Adrenal gland (tissue), 12 donors: ENCODE results near the gene PRKAR1A. TPM values are rescaled to one million over a fixed set of nuclear protein-coding genes. Genes with fewer than 3 reads are reported as not detected.

Source experiments
- DNase-seq, 7 donors: peaks; one replicate each; pipeline ENCODE4 v3.0.0-alpha.2; 2019 to 2020
- H3K27ac ChIP-seq, 5 donors: fragments of 200-600 bp; sonication (generic) in 4 of 5; 1 replicate in 3 of 5; 2 replicates in 2 of 5; pipeline versions ENCODE4 v1.5.1 to v1.8.0; 2016 to 2020; ENCODE audit warnings: mild to moderate bottlenecking in 1 of 5
- H3K27me3 ChIP-seq: fragments of 200-600 bp; 2 replicates; pipeline ENCODE4 v1.8.0; 2021
- H3K36me3 ChIP-seq, 2 donors: fragments of 200-600 bp; replicated peaks in 1 of 2; 1 replicate in 1 of 2; 2 replicates in 1 of 2; pipeline versions ENCODE4 v1.5.1 to v1.8.0; 2018 to 2022
- H3K4me1 ChIP-seq, 2 donors: fragments of 200-600 bp; replicated peaks in 1 of 2; 1 replicate in 1 of 2; 2 replicates in 1 of 2; pipeline versions ENCODE4 v1.5.1 to v1.8.0; 2018 to 2021
- H3K4me3 ChIP-seq, 4 donors: fragments of 200-600 bp; sonication (generic) in 3 of 4; one replicate each; pipeline ENCODE4 v1.5.1; 2016 to 2018
- H3K9me3 ChIP-seq, 3 donors: fragments of 200-600 bp; sonication (generic) in 1 of 3; replicated peaks in 1 of 3; 1 replicate in 2 of 3; 2 replicates in 1 of 3; pipeline versions ENCODE4 v1.5.1 to v1.8.0; 2016 to 2021
- CTCF ChIP-seq, 6 experiments: fragments of 450-650 bp in 4 of 6; fragments of 200-600 bp in 2 of 6; sonication (generic) in 1 of 6; IDR thresholded peaks; 1 replicate in 5 of 6; 2 replicates in 1 of 6; pipeline versions ENCODE4 v1.5.1 to v1.8.0; 2016 to 2021; ENCODE audit warnings: antibody characterized with exemption in 6 of 6, mild to moderate bottlenecking in 2 of 6, moderate library complexity in 1 of 6
- POLR2A ChIP-seq, 2 donors: fragments of 450-650 bp; IDR thresholded peaks; one replicate each; pipeline ENCODE4 v1.6.1; 2017; ENCODE audit warnings: antibody characterized with exemption in 2 of 2, mild to moderate bottlenecking in 2 of 2, moderate library complexity in 1 of 2
- WGBS, 4 donors: extraction: QIAGEN DNeasy Blood & Tissue Kit in 2 of 4; methylation state at CpG; one replicate each; pipeline versions ENCODE4 v1.1.5 to v1.1.7; 2013 to 2017; 5-methylcytosine and 5-hydroxymethylcytosine counted together
- intact Hi-C, 2 donors: fragments of 100-400 bp; cut with DNase I; formaldehyde crosslinking; loops; one replicate each; pipeline versions ENCODE4 v1.14.1 to v1.15.0; 2022 to 2023
- polyA plus RNA-seq, 3 donors: library from polyadenylated mRNA; stranded (reverse); fragments of 200-250 nt in 2 of 3; fragments of 350-450 nt in 1 of 3; fragmentation: Illumina TruSeq in 1 of 3; extraction: RNeasy Lipid Tissue Mini Kit (QIAGEN cat#74804) in 1 of 3; gene quantifications; one replicate each; pipeline ENCODE4 v1.2.3, GENCODE V29; 2013 to 2014
- total RNA-seq, 9 donors: library from RNA; depleted of rRNA in 4 of 9; stranded (reverse); fragments of >200 nt in 4 of 9; fragments of 120-200 nt in 1 of 9; fragmentation: NEBNext Ultra II Directional in 1 of 9; extraction: Animal tissue kit (Norgen Biotek cat#: 25700) in 1 of 9; gene quantifications; one replicate each; pipeline versions ENCODE4 v1.1.0 to v1.2.4, GENCODE V29; 2013 to 2023
- donor health status: healthy with polysubstance abuse.
- donor health status: Bipolar disorder and iron deficiency.
- donor health status: DM: yes; HTN: yes; CAD: no.
- donor health status: DM: no; HTN: no; CAD: no.
- donor health status: DM: no; HTN: no; CAD: no.
- donor health status: DM: yes; HTN: yes; CAD: no.

The PRKAR1A gene
- total and polyA plus RNA-seq, 12 donors, result 56.3 to 585 (median 388) TPM

GRCh38 chr17:68511254-68511670 lies 968 bp upstream of the PRKAR1A start:
- peak in 3 of 6 experiments; percentile 15 to 35 (median 15) for TF ChIP-seq CTCF (IDR thresholded peaks at IDR 0.05)
- TF ChIP-seq POLR2A (IDR thresholded peaks at IDR 0.05), result no peak
- intact Hi-C loops, result no loop called here
- peaks cover 27 to 60% of the 10 kb centered on the region in 2 donors for H3K4me1 ChIP-seq

GRCh38 chr17:68511671-68512246 lies 471 bp upstream of the PRKAR1A start:
- Histone ChIP-seq H3K27ac (peak overlapping the region; percentile 95 to 100 (median 99)), H3K4me3 (peak overlapping the region; percentile 51 to 97 (median 73)), H3K36me3 (peaks cover 0 to 13% of the 10 kb centered on the region in 2 donors), H3K27me3 (no peaks in the 10 kb centered on the region), H3K9me3 (no peaks in the 10 kb centered on the region), H3K4me1 (peaks cover 27 to 64% of the 10 kb centered on the region in 2 donors)
- peak; percentile 76 to 92 (median 85) for DNase-seq
- WGBS, 4 donors, result 0% methylated on average over 12 to 49 of the region's 49 CpGs
- peak in 1 of 6 experiments; percentile 31 for TF ChIP-seq CTCF (IDR thresholded peaks at IDR 0.05)
- TF ChIP-seq POLR2A (IDR thresholded peaks at IDR 0.05), result peak; percentile 49 to 67
- intact Hi-C loops, result no loop called here

More at GRCh38 chr17:68511254-68511670, 968 bp upstream of the PRKAR1A start:
- WGBS, 4 donors, result 8 to 24% (median 9%) methylated on average over 5 to 10 of the region's 10 CpGs
- Histone ChIP-seq H3K4me3 (peak overlapping the region in 2 of 4 donors; percentile 78 to 97), H3K27me3 (no peaks in the 10 kb centered on the region), H3K27ac (peak overlapping the region; percentile 95 to 100 (median 99)), H3K9me3 (no peaks in the 10 kb centered on the region), H3K36me3 (peaks cover 0 to 9% of the 10 kb centered on the region in 2 donors)
- DNase-seq, result peak in 3 of 7 donors; percentile 73 to 83 (median 76)

- Histone ChIP-seq H3K4me1 (peaks cover 24 to 58% of the 10 kb centered on the region in 2 donors), H3K27me3 (no peaks in the 10 kb centered on the region), H3K9me3 (no peaks in the 10 kb centered on the region), H3K36me3 (peaks cover 0 to 25% of the 10 kb centered on the region in 2 donors), H3K4me3 (peak overlapping the region; percentile 51 to 97 (median 86)), H3K27ac (peak overlapping the region; percentile 95 to 100 (median 99))
- WGBS, 4 donors, result 0 to 1% (median 0%) methylated on average over 20 of the region's 20 CpGs
- DNase-seq, result peak in 2 of 7 donors; percentile 30 to 44
- peak in 1 of 2 donors; percentile 10 for TF ChIP-seq POLR2A (IDR thresholded peaks at IDR 0.05)
- TF ChIP-seq CTCF (IDR thresholded peaks at IDR 0.05), result no peak
- intact Hi-C loops, result no loop called here
Measured at GRCh38 chr17:68512960-68513474, 787 bp downstream of the PRKAR1A start.

GRCh38 chr17:68513932-68514331 lies 1.7 kb downstream of the PRKAR1A start:
- H3K4me1 ChIP-seq, result peaks cover 24 to 62% of the 10 kb centered on the region in 2 donors

More at GRCh38 chr17:68513932-68514331, 1.7 kb downstream of the PRKAR1A start:
- Histone ChIP-seq H3K27ac (peak overlapping the region; percentile 95 to 100 (median 99)), H3K9me3 (no peaks in the 10 kb centered on the region), H3K36me3 (peaks cover 0 to 34% of the 10 kb centered on the region in 2 donors), H3K4me3 (peak overlapping the region; percentile 12 to 97 (median 64)), H3K27me3 (no peaks in the 10 kb centered on the region)
- WGBS, 4 donors, result 6 to 17% (median 10%) methylated on average over 3 of the region's 3 CpGs
- TF ChIP-seq CTCF (IDR thresholded peaks at IDR 0.05), result no peak
- peak in 1 of 2 donors; percentile 10 for TF ChIP-seq POLR2A (IDR thresholded peaks at IDR 0.05)
- intact Hi-C loops, result no loop called here
- no peak for DNase-seq
